ENCODE measurements around the gene MFAP5. TPM values are rescaled to one million over a fixed set of nuclear protein-coding genes. Genes with fewer than 3 reads are reported as not detected.

The MFAP5 gene
- total and polyA plus RNA-seq, 2 donors (not counting 3 experiments of a cell fraction or from before 2014, with no cell fraction given) = 0.39 TPM; not detected in 1

- Histone ChIP-seq H3K36me3 (ENCODE audit: control insufficient read depth in 2 of 2, extremely low read depth in 1 of 2, insufficient read depth in 2 of 2, low read length in 2 of 2) (no peaks in the 10 kb centered on the region), H3K9ac (replicated peaks; ENCODE audit: extremely low read depth, insufficient read depth, low read length) (peak overlapping the region; percentile 94), H3K4me1 (ENCODE audit: control insufficient read depth, extremely low read depth, insufficient read depth, low read length) (peaks cover 40% of the 10 kb centered on the region), H4K20me1 (replicated peaks; ENCODE audit: control insufficient read depth, extremely low read depth, insufficient read depth, low read length) (peaks cover 4% of the 10 kb centered on the region), H3K4me2 (ENCODE audit: insufficient read depth, low read length) (peak overlapping the region; percentile 96), H3K9me1 (replicated peaks; ENCODE audit: control insufficient read depth, extremely low read depth, insufficient read depth, low read length) (no peaks in the 10 kb centered on the region), H3K79me2 (ENCODE audit: control insufficient read depth, insufficient read depth, low read length) (peaks cover 28% of the 10 kb centered on the region), H3K27ac (ENCODE audit: insufficient read depth, low read depth, low read length) (peak overlapping the region; percentile 81), H3K4me3 (replicated peaks in 1 of 3; ENCODE audit: insufficient read depth in 1 of 3, low read depth in 1 of 3, low read length in 3 of 3) (peak overlapping the region; percentile 58 to 87 (median 87)), H2AFZ (ENCODE audit: low read depth, low read length) (peak overlapping the region; percentile 79), H3K9me3 (replicated peaks; ENCODE audit: control insufficient read depth, insufficient read depth, low read length) (no peaks in the 10 kb centered on the region), H3K27me3 (ENCODE audit: control insufficient read depth in 2 of 2, insufficient read depth in 2 of 2, low read length in 2 of 2) (no peaks in the 10 kb centered on the region)
- intact Hi-C loops (cut with micrococcal nuclease) = loop anchor here (10.0 kb wide), 1 partner anchor 452 kb away; no protein-coding TSS in a partner anchor
- CTCF ChIA-PET = interaction anchor here (0.8 to 2.3 kb wide), 4 partner anchors 9 to 194 kb away, joined by 3 to 8 read pairs (median 6); no protein-coding TSS in a partner anchor
- POLR2A ChIA-PET = interaction anchor here (1.2 to 1.6 kb wide), 2 partner anchors 9 to 253 kb away, joined by 3 to 17 read pairs; partner anchors contain the start of gene M6PR
- BruUV-seq (replicated peaks) = no TSS peak
- FAIRE-seq (no peak), DNase-seq (ENCODE audit: low read depth, low spot score) (no peak)
- TF ChIP-seq, protein P1, sequence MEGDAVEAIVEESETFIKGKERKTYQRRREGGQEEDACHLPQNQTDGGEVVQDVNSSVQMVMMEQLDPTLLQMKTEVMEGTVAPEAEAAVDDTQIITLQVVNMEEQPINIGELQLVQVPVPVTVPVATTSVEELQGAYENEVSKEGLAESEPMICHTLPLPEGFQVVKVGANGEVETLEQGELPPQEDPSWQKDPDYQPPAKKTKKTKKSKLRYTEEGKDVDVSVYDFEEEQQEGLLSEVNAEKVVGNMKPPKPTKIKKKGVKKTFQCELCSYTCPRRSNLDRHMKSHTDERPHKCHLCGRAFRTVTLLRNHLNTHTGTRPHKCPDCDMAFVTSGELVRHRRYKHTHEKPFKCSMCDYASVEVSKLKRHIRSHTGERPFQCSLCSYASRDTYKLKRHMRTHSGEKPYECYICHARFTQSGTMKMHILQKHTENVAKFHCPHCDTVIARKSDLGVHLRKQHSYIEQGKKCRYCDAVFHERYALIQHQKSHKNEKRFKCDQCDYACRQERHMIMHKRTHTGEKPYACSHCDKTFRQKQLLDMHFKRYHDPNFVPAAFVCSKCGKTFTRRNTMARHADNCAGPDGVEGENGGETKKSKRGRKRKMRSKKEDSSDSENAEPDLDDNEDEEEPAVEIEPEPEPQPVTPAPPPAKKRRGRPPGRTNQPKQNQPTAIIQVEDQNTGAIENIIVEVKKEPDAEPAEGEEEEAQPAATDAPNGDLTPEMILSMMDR (IDR thresholded peaks at IDR 0.05; ENCODE audit: extremely low read depth in 1 of 2, insufficient read depth in 1 of 2, low read depth in 1 of 2, low read length in 2 of 2) = no peak
- TF ChIP-seq EZH2 (IDR thresholded peaks at IDR 0.05; ENCODE audit: borderline replicate concordance, low read depth, low read length, severe bottlenecking) = no peak
- TF ChIP-seq JUN (IDR thresholded peaks at IDR 0.05; ENCODE audit: borderline replicate concordance, insufficient read depth, insufficient read length, low read depth) = no peak
- TF ChIP-seq POLR2A (IDR thresholded peaks at IDR 0.05; ENCODE audit: low read depth, low read length) = no peak
- TF ChIP-seq MYC (IDR thresholded peaks at IDR 0.05; ENCODE audit: low read depth, low read length) = no peak
- no peak for TF ChIP-seq GATA2 (IDR thresholded peaks at IDR 0.05; ENCODE audit: insufficient read depth, insufficient read length, low read depth, low read length)
- TF ChIP-seq POLR2AphosphoS5 (IDR thresholded peaks at IDR 0.05; ENCODE audit: insufficient read depth, low read depth, low read length) = no peak
- no peak for TF ChIP-seq FOS (IDR thresholded peaks at IDR 0.05; ENCODE audit: borderline replicate concordance, insufficient read depth, low read length)
- dilution Hi-C loops (cut with MboI; ENCODE audit: extremely low pct_ligation_motif_present, low sequenced_read_pairs) = no loop called here
These were observed 33.9 kb upstream of the MFAP5 start for GRCh38 chr12:8696442-8697090.

Measured in endothelial cell of umbilical vein (primary cell).